Neural cell (in vitro differentiated cells): Measurements from ENCODE around the gene ZNRF2. TPM values are rescaled to one million over a fixed set of nuclear protein-coding genes. Genes with fewer than 3 reads are reported as not detected.

Experiments
- H2AFZ ChIP-seq: fragments of 200-600, 300-800 bp; sonication (generic), shearing (Covaris generic); 2 replicates; pipeline ENCODE4 v1.6.0; 2014; ENCODE audit warnings: low read depth, mild to moderate bottlenecking, antibody characterized with exemption, low read length, moderate library complexity
- H3F3A ChIP-seq: fragments of 200-600 bp; shearing (Covaris generic); 2 replicates; pipeline ENCODE4 v1.6.1; 2016; ENCODE audit warnings: mild to moderate bottlenecking, moderate library complexity, mixed read lengths, antibody characterized with exemption, low read length; ENCODE audit not compliant: insufficient read depth, poor library complexity, severe bottlenecking
- H3K27ac ChIP-seq: fragments of 200-600, 300-800 bp; sonication (generic), shearing (Covaris generic); 2 replicates; pipeline ENCODE4 v1.5.1; 2014; ENCODE audit warnings: mild to moderate bottlenecking, low read length, moderate library complexity
- H3K27me3 ChIP-seq: fragments of 300-800, 200-600 bp; sonication (generic), shearing (Covaris generic); 2 replicates; pipeline ENCODE4 v1.6.0; 2014; ENCODE audit warnings: mild to moderate bottlenecking, low read depth, low read length, moderate library complexity; ENCODE audit not compliant: insufficient read depth
- H3K36me3 ChIP-seq: fragments of 300-800, 200-600 bp; sonication (generic), shearing (Covaris generic); 2 replicates; pipeline ENCODE4 v1.5.1; 2014; ENCODE audit warnings: mild to moderate bottlenecking, antibody characterized with exemption, low read length, moderate library complexity; ENCODE audit not compliant: insufficient read depth
- H3K4me2 ChIP-seq: fragments of 300-800, 200-600 bp; sonication (generic), shearing (Covaris generic); 2 replicates; pipeline ENCODE4 v1.6.0; 2014; ENCODE audit warnings: mild to moderate bottlenecking, low read length
- H3K4me3 ChIP-seq: fragments of 300-800, 200-600 bp; sonication (generic), shearing (Covaris generic); 2 replicates; pipeline ENCODE4 v1.5.1; 2014; ENCODE audit warnings: mild to moderate bottlenecking, low read length, moderate library complexity
- H3K79me2 ChIP-seq: fragments of 200-600 bp; shearing (Covaris generic); replicated peaks from 2 replicates; pipeline ENCODE4 v1.6.0; 2014; ENCODE audit warnings: mild to moderate bottlenecking, low read length, moderate library complexity; ENCODE audit not compliant: insufficient read depth
- H3K9ac ChIP-seq: fragments of 300-800, 200-600 bp; sonication (generic), shearing (Covaris generic); 2 replicates; pipeline ENCODE4 v1.6.1; 2016; ENCODE audit warnings: mild to moderate bottlenecking, low read length, mixed read lengths
- H3K9me2 ChIP-seq: fragments of 200-600 bp; shearing (Covaris generic); 2 replicates; pipeline ENCODE4 v1.6.1; 2016; ENCODE audit warnings: mild to moderate bottlenecking, low read length, mixed read lengths; ENCODE audit not compliant: insufficient read depth
- H3K9me3 ChIP-seq: fragments of 200-600, 300-800 bp; sonication (generic), shearing (Covaris generic); 2 replicates; pipeline ENCODE4 v1.6.1; 2016; ENCODE audit warnings: mild to moderate bottlenecking, mixed run types, low read length, moderate library complexity, mixed read lengths
- H4K20me1 ChIP-seq: fragments of 200-600 bp; shearing (Covaris generic); 2 replicates; pipeline ENCODE4 v1.6.1; 2016; ENCODE audit warnings: mild to moderate bottlenecking, mixed run types; ENCODE audit not compliant: insufficient read depth
- CTCF ChIP-seq: fragments of 450-650 bp; IDR thresholded peaks from 2 replicates; pipeline ENCODE4 v1.5.1; 2014; ENCODE audit warnings: antibody characterized with exemption, mild to moderate bottlenecking, moderate library complexity; ENCODE audit not compliant: poor library complexity, severe bottlenecking
- EP300 ChIP-seq: fragments of 450-650 bp; conservative IDR thresholded peaks from 2 replicates; pipeline ENCODE4 v1.6.1; 2014; ENCODE audit warnings: antibody characterized with exemption, mild to moderate bottlenecking, moderate library complexity; ENCODE audit not compliant: poor library complexity, severe bottlenecking
- EZH2 ChIP-seq: fragments of 200-600, 300-800 bp; shearing (Covaris generic), sonication (generic); IDR thresholded peaks from 2 replicates; pipeline ENCODE4 v1.6.1; 2014; ENCODE audit warnings: antibody characterized with exemption, low read length, borderline replicate concordance, mild to moderate bottlenecking; ENCODE audit not compliant: insufficient read depth, poor library complexity, severe bottlenecking
- MXI1 ChIP-seq: fragments of 450-650 bp; conservative IDR thresholded peaks from 2 replicates; pipeline ENCODE4 v1.6.1; 2014; ENCODE audit warnings: antibody characterized with exemption, mild to moderate bottlenecking; ENCODE audit not compliant: poor library complexity, severe bottlenecking
- POLR2AphosphoS5 ChIP-seq: IDR thresholded peaks from 2 replicates; pipeline ENCODE4 v1.6.1; 2012
- RAD21 ChIP-seq: fragments of 450-650 bp; conservative IDR thresholded peaks from 2 replicates; pipeline ENCODE4 v1.6.1; 2014; ENCODE audit warnings: antibody characterized with exemption, mild to moderate bottlenecking, moderate library complexity
- SMC3 ChIP-seq: fragments of 450-650 bp; conservative IDR thresholded peaks from 2 replicates; pipeline ENCODE4 v1.6.1; 2014; ENCODE audit warnings: antibody characterized with exemption, mild to moderate bottlenecking, moderate library complexity; ENCODE audit not compliant: poor library complexity
- TAF1 ChIP-seq: IDR thresholded peaks from 2 replicates; pipeline ENCODE4 v1.6.1; 2012; ENCODE audit warnings: low read depth
- polyA plus RNA-seq: library from polyadenylated mRNA; depleted of rRNA; stranded (reverse); fragments of >200 nt; gene quantifications from 2 replicates; pipeline ENCODE4 v1.2.3, GENCODE V29; 2014
- TF ChIP-seq, protein P1 (sequence below): IDR thresholded peaks from 2 replicates; pipeline ENCODE4 v1.6.1; 2012; ENCODE audit warnings: borderline replicate concordance

Gene ZNRF2
- polyA plus RNA-seq, 1 donor from 2014 or later, result 12.2 TPM

DNA sequence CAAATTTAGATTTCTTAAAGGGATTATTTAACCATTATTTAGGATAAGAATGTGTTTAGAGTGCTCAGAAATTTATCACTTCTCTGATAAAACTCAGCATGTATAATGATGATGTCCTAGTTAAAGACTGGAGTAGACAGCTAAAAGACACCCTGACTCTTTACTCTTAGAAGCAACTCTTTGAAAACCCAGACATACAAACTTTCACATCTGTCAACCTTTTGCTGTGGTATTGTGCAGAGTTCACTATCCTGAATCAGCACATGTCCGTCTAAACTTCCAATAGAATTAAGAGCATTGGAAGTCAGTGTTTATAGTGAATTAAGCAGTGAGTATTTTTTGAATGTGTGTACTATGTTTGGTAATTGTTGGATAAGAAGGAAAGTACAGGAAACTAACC lies 24.9 kb downstream of the ZNRF2 start:
- Histone ChIP-seq H3K9ac (no peak overlapping the region), H3K79me2 (peaks cover 4% of the 10 kb centered on the region), H2AFZ (no peak overlapping the region), H3F3A (no peaks in the 10 kb centered on the region), H3K27me3 (no peaks in the 10 kb centered on the region), H3K36me3 (no peaks in the 10 kb centered on the region), H3K9me3 (no peaks in the 10 kb centered on the region), H3K4me2 (no peak overlapping the region), H3K9me2 (no peaks in the 10 kb centered on the region), H3K27ac (no peak overlapping the region), H3K4me3 (no peak overlapping the region), H4K20me1 (no peaks in the 10 kb centered on the region)
- TF ChIP-seq TAF1, result no peak
- no peak for TF ChIP-seq SMC3
- TF ChIP-seq POLR2AphosphoS5, result no peak
- no peak for TF ChIP-seq RAD21
- TF ChIP-seq, protein P1, sequence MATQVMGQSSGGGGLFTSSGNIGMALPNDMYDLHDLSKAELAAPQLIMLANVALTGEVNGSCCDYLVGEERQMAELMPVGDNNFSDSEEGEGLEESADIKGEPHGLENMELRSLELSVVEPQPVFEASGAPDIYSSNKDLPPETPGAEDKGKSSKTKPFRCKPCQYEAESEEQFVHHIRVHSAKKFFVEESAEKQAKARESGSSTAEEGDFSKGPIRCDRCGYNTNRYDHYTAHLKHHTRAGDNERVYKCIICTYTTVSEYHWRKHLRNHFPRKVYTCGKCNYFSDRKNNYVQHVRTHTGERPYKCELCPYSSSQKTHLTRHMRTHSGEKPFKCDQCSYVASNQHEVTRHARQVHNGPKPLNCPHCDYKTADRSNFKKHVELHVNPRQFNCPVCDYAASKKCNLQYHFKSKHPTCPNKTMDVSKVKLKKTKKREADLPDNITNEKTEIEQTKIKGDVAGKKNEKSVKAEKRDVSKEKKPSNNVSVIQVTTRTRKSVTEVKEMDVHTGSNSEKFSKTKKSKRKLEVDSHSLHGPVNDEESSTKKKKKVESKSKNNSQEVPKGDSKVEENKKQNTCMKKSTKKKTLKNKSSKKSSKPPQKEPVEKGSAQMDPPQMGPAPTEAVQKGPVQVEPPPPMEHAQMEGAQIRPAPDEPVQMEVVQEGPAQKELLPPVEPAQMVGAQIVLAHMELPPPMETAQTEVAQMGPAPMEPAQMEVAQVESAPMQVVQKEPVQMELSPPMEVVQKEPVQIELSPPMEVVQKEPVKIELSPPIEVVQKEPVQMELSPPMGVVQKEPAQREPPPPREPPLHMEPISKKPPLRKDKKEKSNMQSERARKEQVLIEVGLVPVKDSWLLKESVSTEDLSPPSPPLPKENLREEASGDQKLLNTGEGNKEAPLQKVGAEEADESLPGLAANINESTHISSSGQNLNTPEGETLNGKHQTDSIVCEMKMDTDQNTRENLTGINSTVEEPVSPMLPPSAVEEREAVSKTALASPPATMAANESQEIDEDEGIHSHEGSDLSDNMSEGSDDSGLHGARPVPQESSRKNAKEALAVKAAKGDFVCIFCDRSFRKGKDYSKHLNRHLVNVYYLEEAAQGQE, result no peak
- TF ChIP-seq EP300, result no peak
- no peak for TF ChIP-seq MXI1
- no peak for TF ChIP-seq EZH2
- no peak for TF ChIP-seq CTCF

- peaks cover 4% of the 10 kb centered on the region for H3K79me2 ChIP-seq
- no peaks in the 10 kb centered on the region for H3K9me2 ChIP-seq
- H2AFZ ChIP-seq, result no peak overlapping the region
- H3K27me3 ChIP-seq, result no peaks in the 10 kb centered on the region
- no peak overlapping the region for H3K4me3 ChIP-seq
- TF ChIP-seq RAD21, result no peak
- H3K9me3 ChIP-seq, result no peaks in the 10 kb centered on the region
- H3F3A ChIP-seq, result no peaks in the 10 kb centered on the region
- no peak overlapping the region for H3K9ac ChIP-seq
- no peak overlapping the region for H3K4me2 ChIP-seq
- H3K27ac ChIP-seq, result no peak overlapping the region
- H3K36me3 ChIP-seq, result no peaks in the 10 kb centered on the region
- no peaks in the 10 kb centered on the region for H4K20me1 ChIP-seq
Observed at GRCh38 chr7:30309842-30310435, 25.5 kb downstream of the ZNRF2 start.
